Stomach (tissue), 9 donors: ENCODE measurements around the gene TPH1. TPM values are rescaled to one million over a fixed set of nuclear protein-coding genes. Genes with fewer than 3 reads are reported as not detected.

Source experiments
- DNase-seq, 2 donors: peaks; one replicate each; pipeline versions ENCODE4 v3.0.0 to v3.0.0-alpha.2; 2013 to 2019
- H3K27ac ChIP-seq, 5 donors: fragments of 200-600 bp in 4 of 5; sonication (generic) in 4 of 5; one replicate each; pipeline ENCODE4 v1.5.1; 2013 to 2019; ENCODE audit warnings: mild to moderate bottlenecking in 1 of 5, moderate library complexity in 1 of 5
- H3K27me3 ChIP-seq, 3 donors: fragments of 200-600 bp; sonication (generic); one replicate each; pipeline ENCODE4 v1.5.1; 2017 to 2019; ENCODE audit warnings: mixed run types in 1 of 3
- H3K36me3 ChIP-seq, 4 donors: fragments of 200-600 bp; sonication (generic); 1 replicate in 3 of 4; 2 replicates in 1 of 4; pipeline ENCODE4 v1.5.1; 2016 to 2019
- H3K4me1 ChIP-seq, 4 donors: fragments of 200-600 bp; sonication (generic); one replicate each; pipeline ENCODE4 v1.5.1; 2016 to 2019
- H3K4me3 ChIP-seq, 4 donors: fragments of 200-600 bp; sonication (generic) in 3 of 4; one replicate each; pipeline ENCODE4 v1.5.1; 2016 to 2019; ENCODE audit warnings: mild to moderate bottlenecking in 1 of 4
- H3K9me3 ChIP-seq, 4 donors: fragments of 200-600 bp; sonication (generic); one replicate each; pipeline ENCODE4 v1.5.1; 2016 to 2019
- EP300 ChIP-seq: sonication (generic); formaldehyde crosslinking; IDR thresholded peaks from one replicate; pipeline ENCODE4 v1.6.1; 2017; ENCODE audit warnings: antibody characterized with exemption
- POLR2A ChIP-seq, 4 donors: fragments of 450-650 bp; IDR thresholded peaks; one replicate each; pipeline ENCODE4 v1.6.1; 2016; ENCODE audit warnings: antibody characterized with exemption in 4 of 4, control low read depth in 2 of 4, mild to moderate bottlenecking in 1 of 4, moderate library complexity in 1 of 4
- POLR2AphosphoS5 ChIP-seq, 3 donors: sonication (generic); formaldehyde crosslinking; IDR thresholded peaks; one replicate each; pipeline ENCODE4 v1.6.1; 2016; ENCODE audit warnings: antibody characterized with exemption in 3 of 3
- WGBS, 5 donors: extraction: QIAGEN DNeasy Blood & Tissue Kit in 3 of 5; methylation state at CpG; one replicate each; pipeline versions ENCODE4 v1.1.5 to v1.1.7; 2013 to 2018; 5-methylcytosine and 5-hydroxymethylcytosine counted together
- intact Hi-C: fragments of 100-400 bp; cut with DNase I; formaldehyde crosslinking; loops from one replicate; pipeline ENCODE4 v1.15.1; 2023; ENCODE audit warnings: low total_unique reads
- polyA plus RNA-seq, 3 donors: library from polyadenylated mRNA; stranded (reverse); fragments of 200-250 nt; gene quantifications; one replicate each; pipeline ENCODE4 v1.2.3, GENCODE V29; 2013
- total RNA-seq, 5 donors: library from RNA; depleted of rRNA; stranded (reverse); fragments of >200 nt; gene quantifications; one replicate each; pipeline versions ENCODE4 v1.1.0 to v1.2.3, GENCODE V29; 2014 to 2016
- TF ChIP-seq, protein P1 (sequence below), 7 experiments: fragments of 450-650 bp in 4 of 7; fragments of 200-600 bp in 3 of 7; sonication (generic) in 3 of 7; IDR thresholded peaks; one replicate each; pipeline ENCODE4 v1.5.1; 2016 to 2019; ENCODE audit warnings: antibody characterized with exemption in 7 of 7, control low read depth in 2 of 7, mild to moderate bottlenecking in 1 of 7
- donor health status: healthy with polysubstance abuse.
- donor health status: Bipolar disorder and iron deficiency.
- donor health status: healthy.

The TPH1 gene
- total and polyA plus RNA-seq, 8 donors, result 0.75 to 23.1 (median 3.1) TPM; not detected in 1

DNA sequence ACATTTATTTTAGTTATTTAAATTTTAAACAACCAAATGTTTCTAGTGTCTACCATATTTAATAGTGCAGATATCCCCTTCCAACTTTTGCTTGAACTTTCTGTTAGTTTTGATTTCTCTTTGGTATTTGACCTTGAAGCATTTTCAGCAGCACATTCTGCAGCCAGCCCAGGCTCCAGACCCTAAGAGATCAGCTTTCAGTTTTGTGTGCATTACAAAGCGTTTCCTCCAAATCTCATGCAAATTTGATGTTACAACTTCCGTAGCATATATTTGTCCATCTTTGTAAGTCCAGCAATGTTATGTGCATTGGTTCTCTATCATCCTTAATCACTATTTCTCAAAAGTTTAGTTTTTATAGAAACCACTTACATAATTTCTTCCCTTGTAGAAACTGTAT lies 18.6 kb downstream of the TPH1 start:
- no peaks in the 10 kb centered on the region for H3K27me3 ChIP-seq
- WGBS, 5 donors, result 82 to 93% (median 88%) methylated on average over 2 of the region's 2 CpGs
- no peaks in the 10 kb centered on the region for H3K36me3 ChIP-seq
- intact Hi-C loops, result no loop called here
- no peaks in the 10 kb centered on the region for H3K4me1 ChIP-seq
- no peaks in the 10 kb centered on the region for H3K9me3 ChIP-seq
- no peak overlapping the region for H3K27ac ChIP-seq
- no peak overlapping the region for H3K4me3 ChIP-seq
- TF ChIP-seq POLR2AphosphoS5 (IDR thresholded peaks at IDR 0.05), result no peak
- TF ChIP-seq POLR2A (IDR thresholded peaks at IDR 0.05), result no peak
- TF ChIP-seq, protein P1, sequence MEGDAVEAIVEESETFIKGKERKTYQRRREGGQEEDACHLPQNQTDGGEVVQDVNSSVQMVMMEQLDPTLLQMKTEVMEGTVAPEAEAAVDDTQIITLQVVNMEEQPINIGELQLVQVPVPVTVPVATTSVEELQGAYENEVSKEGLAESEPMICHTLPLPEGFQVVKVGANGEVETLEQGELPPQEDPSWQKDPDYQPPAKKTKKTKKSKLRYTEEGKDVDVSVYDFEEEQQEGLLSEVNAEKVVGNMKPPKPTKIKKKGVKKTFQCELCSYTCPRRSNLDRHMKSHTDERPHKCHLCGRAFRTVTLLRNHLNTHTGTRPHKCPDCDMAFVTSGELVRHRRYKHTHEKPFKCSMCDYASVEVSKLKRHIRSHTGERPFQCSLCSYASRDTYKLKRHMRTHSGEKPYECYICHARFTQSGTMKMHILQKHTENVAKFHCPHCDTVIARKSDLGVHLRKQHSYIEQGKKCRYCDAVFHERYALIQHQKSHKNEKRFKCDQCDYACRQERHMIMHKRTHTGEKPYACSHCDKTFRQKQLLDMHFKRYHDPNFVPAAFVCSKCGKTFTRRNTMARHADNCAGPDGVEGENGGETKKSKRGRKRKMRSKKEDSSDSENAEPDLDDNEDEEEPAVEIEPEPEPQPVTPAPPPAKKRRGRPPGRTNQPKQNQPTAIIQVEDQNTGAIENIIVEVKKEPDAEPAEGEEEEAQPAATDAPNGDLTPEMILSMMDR (IDR thresholded peaks at IDR 0.05), result no peak
- TF ChIP-seq EP300, result no peak
- DNase-seq, result no peak

DNA sequence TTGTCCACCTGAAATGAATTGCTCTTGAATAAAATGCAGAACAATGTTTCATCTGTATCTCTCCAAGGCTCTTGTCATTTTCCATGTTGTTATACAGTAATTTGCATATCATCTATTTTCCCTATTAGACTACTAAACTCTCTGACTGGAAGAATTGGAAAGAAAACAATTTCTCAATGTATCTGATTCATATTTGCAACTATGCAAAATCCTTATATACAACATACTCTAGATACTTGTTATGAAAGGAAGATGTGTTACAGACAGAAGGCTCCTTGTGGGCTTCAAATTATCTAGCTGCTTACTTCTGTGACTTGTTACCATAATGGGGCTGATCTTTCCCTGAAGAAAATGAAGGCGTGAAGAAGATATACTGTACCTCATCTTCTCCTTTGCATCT lies 23.6 kb downstream of the TPH1 start:
- Histone ChIP-seq H3K4me3 (no peak overlapping the region), H3K27ac (no peak overlapping the region), H3K27me3 (no peaks in the 10 kb centered on the region), H3K9me3 (no peaks in the 10 kb centered on the region), H3K36me3 (no peaks in the 10 kb centered on the region), H3K4me1 (no peaks in the 10 kb centered on the region)
- no peak for DNase-seq
- intact Hi-C loops, result no loop called here
- TF ChIP-seq EP300, result no peak
- TF ChIP-seq, protein P1 (IDR thresholded peaks at IDR 0.05), result no peak
- 87 to 100% (median 98%) methylated on average over 1 of the region's 1 CpG for WGBS, 5 donors

DNA sequence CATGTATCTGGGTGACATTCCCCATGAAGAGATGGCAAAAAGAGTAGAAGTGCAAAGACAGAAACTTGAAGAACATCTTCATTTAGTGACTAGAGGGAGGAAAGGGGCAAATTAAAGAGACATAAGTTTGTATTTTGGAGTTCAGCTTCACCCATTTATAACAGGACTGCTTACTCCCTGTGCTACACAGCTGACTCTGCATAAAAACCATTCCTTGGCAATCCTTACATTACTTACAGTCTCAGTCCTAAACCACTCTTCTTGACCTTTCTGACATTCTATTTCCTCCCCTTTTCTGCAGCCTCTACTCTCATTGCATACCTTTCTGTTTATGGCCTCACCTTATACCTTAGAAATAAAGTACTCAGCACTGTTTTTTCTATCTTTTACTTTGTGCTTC lies 26.4 kb downstream of the TPH1 start:
- H3K4me1 ChIP-seq, result no peaks in the 10 kb centered on the region
- H3K27me3 ChIP-seq, result no peaks in the 10 kb centered on the region
- no peak for DNase-seq
- H3K4me3 ChIP-seq, result no peak overlapping the region
- TF ChIP-seq, protein P1 (IDR thresholded peaks at IDR 0.05), result no peak
- TF ChIP-seq EP300 (no peak), POLR2AphosphoS5 (IDR thresholded peaks at IDR 0.05) (no peak)
- intact Hi-C loops, result loop anchor here (10.0 kb wide), 1 partner anchor 85 kb away; the partner anchor contains the start of gene SAAL1
- H3K27ac ChIP-seq, result no peak overlapping the region
- H3K36me3 ChIP-seq, result no peaks in the 10 kb centered on the region
- H3K9me3 ChIP-seq, result no peaks in the 10 kb centered on the region

DNA sequence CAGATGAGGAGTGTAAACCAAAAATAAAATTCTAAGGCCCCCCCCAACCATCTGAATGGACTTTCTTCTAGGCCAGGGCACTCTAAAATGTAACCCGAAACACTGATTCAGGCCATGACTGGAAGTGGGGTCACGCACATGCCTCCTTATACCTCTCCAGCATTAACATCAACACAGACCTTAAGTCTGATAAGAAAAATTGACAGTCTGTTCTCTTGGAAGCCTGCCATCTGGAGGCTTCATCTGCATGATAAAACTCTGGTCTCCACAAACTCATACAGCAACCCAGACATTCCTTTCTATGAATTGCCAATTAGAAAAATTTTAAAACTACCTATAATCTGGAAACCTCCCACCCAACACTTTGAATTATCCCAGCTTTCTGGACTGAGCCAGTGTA lies 29.3 kb downstream of the TPH1 start:
- H3K27me3 ChIP-seq, result no peaks in the 10 kb centered on the region
- DNase-seq, result no peak
- H3K27ac ChIP-seq, result no peak overlapping the region
- no peaks in the 10 kb centered on the region for H3K9me3 ChIP-seq
- H3K36me3 ChIP-seq, result no peaks in the 10 kb centered on the region
- peaks cover 0 to 16% (median 14%) of the 10 kb centered on the region in 4 donors for H3K4me1 ChIP-seq
- TF ChIP-seq POLR2AphosphoS5 (IDR thresholded peaks at IDR 0.05) (no peak), EP300 (no peak), POLR2A (IDR thresholded peaks at IDR 0.05) (no peak)
- TF ChIP-seq, protein P1 (IDR thresholded peaks at IDR 0.05), result no peak
- no peak overlapping the region for H3K4me3 ChIP-seq
- intact Hi-C loops, result loop anchor here (10.0 kb wide), 1 partner anchor 88 kb away; the partner anchor contains the start of gene SAAL1
- 78 to 86% (median 84%) methylated on average over 2 of the region's 2 CpGs for WGBS, 5 donors
